Measurements from ENCODE around the gene UMPS.

The UMPS gene

GRCh38 chr3:124767691-124768090 lies 37.4 kb downstream of the UMPS start:
- no peaks in the 10 kb centered on the region for H3K36me3 ChIP-seq (ENCODE audit: low read length)
- H3K9ac ChIP-seq (ENCODE audit: low read length), result no peak overlapping the region
- no peak overlapping the region for H2AFZ ChIP-seq (ENCODE audit: low read depth, low read length, severe bottlenecking)

GRCh38 chr3:124768812-124769211 lies 38.6 kb downstream of the UMPS start:
- H3K4me2 ChIP-seq (ENCODE audit: low read depth, low read length, poor library complexity, severe bottlenecking), result no peak overlapping the region
- H3K4me3 ChIP-seq (ENCODE audit: insufficient read depth, low read length, poor library complexity, severe bottlenecking), result no peak overlapping the region
- no peaks in the 10 kb centered on the region for H3K9me2 ChIP-seq (replicated peaks; ENCODE audit: insufficient read depth, low read length)
- H3K36me3 ChIP-seq (ENCODE audit: low read length), result no peaks in the 10 kb centered on the region
- no peaks in the 10 kb centered on the region for H3K9me3 ChIP-seq (ENCODE audit: insufficient read depth, low read length)
- H2AFZ ChIP-seq (ENCODE audit: low read depth, low read length, severe bottlenecking), result no peak overlapping the region
- H3F3A ChIP-seq (ENCODE audit: insufficient read depth), result no peaks in the 10 kb centered on the region
- no peaks in the 10 kb centered on the region for H3K79me2 ChIP-seq (ENCODE audit: insufficient read depth, low read length)
- no peaks in the 10 kb centered on the region for H3K27me3 ChIP-seq (ENCODE audit: low read length)
- H3K9ac ChIP-seq (ENCODE audit: low read length), result no peak overlapping the region
- no peak for TF ChIP-seq CTCF (IDR thresholded peaks at IDR 0.05; ENCODE audit: insufficient read depth, low read length, poor library complexity, severe bottlenecking)
- TF ChIP-seq EZH2phosphoT487 (conservative IDR thresholded peaks at IDR 0.05; ENCODE audit: low read length), result no peak
- no peaks in the 10 kb centered on the region for H4K20me1 ChIP-seq (ENCODE audit: low read depth, low read length)
- H3K27ac ChIP-seq (ENCODE audit: low read depth, low read length), result no peak overlapping the region

More at GRCh38 chr3:124767691-124768090, 37.4 kb downstream of the UMPS start:
- Histone ChIP-seq H3K27me3 (ENCODE audit: low read length) (no peaks in the 10 kb centered on the region), H4K20me1 (ENCODE audit: low read depth, low read length) (no peaks in the 10 kb centered on the region), H3K27ac (ENCODE audit: low read depth, low read length) (no peak overlapping the region), H3F3A (ENCODE audit: insufficient read depth) (no peaks in the 10 kb centered on the region), H3K4me2 (ENCODE audit: low read depth, low read length, poor library complexity, severe bottlenecking) (no peak overlapping the region), H3K79me2 (ENCODE audit: insufficient read depth, low read length) (no peaks in the 10 kb centered on the region), H3K9me2 (replicated peaks; ENCODE audit: insufficient read depth, low read length) (no peaks in the 10 kb centered on the region), H3K4me3 (ENCODE audit: insufficient read depth, low read length, poor library complexity, severe bottlenecking) (no peak overlapping the region), H3K9me3 (ENCODE audit: insufficient read depth, low read length) (no peaks in the 10 kb centered on the region)
- TF ChIP-seq EZH2phosphoT487 (conservative IDR thresholded peaks at IDR 0.05; ENCODE audit: low read length) (no peak), CTCF (IDR thresholded peaks at IDR 0.05; ENCODE audit: insufficient read depth, low read length, poor library complexity, severe bottlenecking) (no peak)

GRCh38 chr3:124769462-124769861 lies 39.2 kb downstream of the UMPS start:
- H3K9me2 ChIP-seq (replicated peaks; ENCODE audit: insufficient read depth, low read length), result no peaks in the 10 kb centered on the region
- H3K9me3 ChIP-seq (ENCODE audit: insufficient read depth, low read length), result no peaks in the 10 kb centered on the region
- H3K79me2 ChIP-seq (ENCODE audit: insufficient read depth, low read length), result no peaks in the 10 kb centered on the region
- H3K4me3 ChIP-seq (ENCODE audit: insufficient read depth, low read length, poor library complexity, severe bottlenecking), result no peak overlapping the region
- H3K9ac ChIP-seq (ENCODE audit: low read length), result no peak overlapping the region
- H3F3A ChIP-seq (ENCODE audit: insufficient read depth), result no peaks in the 10 kb centered on the region
- no peaks in the 10 kb centered on the region for H3K27me3 ChIP-seq (ENCODE audit: low read length)
- no peak overlapping the region for H3K4me2 ChIP-seq (ENCODE audit: low read depth, low read length, poor library complexity, severe bottlenecking)
- H3K36me3 ChIP-seq (ENCODE audit: low read length), result no peaks in the 10 kb centered on the region
- H2AFZ ChIP-seq (ENCODE audit: low read depth, low read length, severe bottlenecking), result no peak overlapping the region
- H3K27ac ChIP-seq (ENCODE audit: low read depth, low read length), result no peak overlapping the region
- H4K20me1 ChIP-seq (ENCODE audit: low read depth, low read length), result no peaks in the 10 kb centered on the region
- no peak for TF ChIP-seq CTCF (IDR thresholded peaks at IDR 0.05; ENCODE audit: insufficient read depth, low read length, poor library complexity, severe bottlenecking)
- TF ChIP-seq EZH2phosphoT487 (conservative IDR thresholded peaks at IDR 0.05; ENCODE audit: low read length), result no peak
